Fibroblast of lung (primary cell): ENCODE results near the gene SRPK2.

Experiments
- CTCF ChIP-seq, 2 donors: IDR thresholded peaks in 1 of 2; conservative IDR thresholded peaks in 1 of 2; 1 replicate in 1 of 2; 2 replicates in 1 of 2; pipeline ENCODE4 v1.5.1; 2011 to 2012; ENCODE audit warnings: low read length in 2 of 2, control low read depth in 1 of 2, inconsistent platforms in 1 of 2, low read depth in 1 of 2, mild to moderate bottlenecking in 1 of 2
- EZH2 ChIP-seq: IDR thresholded peaks from 2 replicates; pipeline ENCODE4 v1.5.1; 2012; ENCODE audit warnings: low read length, control low read depth, mild to moderate bottlenecking; ENCODE audit errors: missing control alignments

- TF ChIP-seq CTCF (conservative IDR thresholded peaks at IDR 0.05 in 1 of 2, IDR thresholded peaks at IDR 0.05 in 1 of 2; ENCODE audit: low read depth in 1 of 2, low read length in 2 of 2) (no peak), EZH2 (no peak)
Measured at GRCh38 chr7:105250239-105250638, 138.5 kb downstream of the SRPK2 start.
